GM19099 (cell line): ENCODE measurements around the gene HOXA3.

Experiments
- POLR2A ChIP-seq: IDR thresholded peaks from 3 replicates; pipeline ENCODE4 v1.6.1; 2011; ENCODE audit warnings: low read depth; ENCODE audit not compliant: insufficient read length; ENCODE audit errors: extremely low read depth

Gene HOXA3

GRCh38 chr7:27151931-27152815, at the start of gene HOXA3:
TSS of gene HOXA3 (minus strand) at chr7:27152583. CDS start at chr7:27110640, 41,943 bp downstream.
- TF ChIP-seq POLR2A: no peak

GRCh38 chr7:27201580-27202017, 49.2 kb upstream of the HOXA3 start:
- no peak for TF ChIP-seq POLR2A

DNA sequence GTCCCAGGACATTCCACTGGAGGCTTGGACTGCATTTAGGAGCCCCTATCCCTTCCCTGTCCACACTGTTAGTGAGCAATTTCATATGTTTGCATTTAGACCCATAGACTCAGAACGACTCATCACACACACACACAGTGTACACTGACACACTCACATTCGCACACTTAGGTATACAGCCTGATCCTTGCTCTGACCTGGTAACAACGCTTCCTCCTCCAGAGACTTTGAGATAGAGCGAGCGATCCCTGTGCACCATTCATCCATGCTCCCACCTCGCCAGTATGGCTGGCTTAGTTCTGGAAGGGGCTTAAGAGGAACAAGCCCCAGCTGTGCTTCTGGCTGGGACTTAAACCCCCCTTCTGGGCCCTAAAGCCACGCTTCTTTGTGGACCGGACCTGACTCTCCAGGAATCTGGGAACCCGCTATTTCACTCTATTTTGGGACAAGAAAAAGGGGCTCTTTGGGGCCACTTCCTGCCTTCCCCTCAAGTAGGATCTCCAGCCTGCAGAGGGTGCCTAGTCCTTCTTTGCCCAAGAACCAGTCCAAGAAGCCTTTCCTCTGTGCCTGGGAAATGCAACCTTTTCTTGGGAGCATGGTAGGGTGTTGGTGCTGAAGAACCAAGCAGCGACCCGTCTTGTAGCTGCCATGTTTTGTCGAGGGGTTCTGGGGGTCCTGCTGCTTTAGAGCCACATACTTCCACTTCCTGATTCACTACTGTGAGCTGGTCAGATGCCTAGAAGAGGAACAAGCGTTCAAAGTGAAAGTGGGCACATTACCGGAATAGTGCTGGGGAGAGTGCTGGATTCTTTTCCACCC, 48.6 kb upstream of the HOXA3 start:
- no peak for TF ChIP-seq POLR2A

DNA sequence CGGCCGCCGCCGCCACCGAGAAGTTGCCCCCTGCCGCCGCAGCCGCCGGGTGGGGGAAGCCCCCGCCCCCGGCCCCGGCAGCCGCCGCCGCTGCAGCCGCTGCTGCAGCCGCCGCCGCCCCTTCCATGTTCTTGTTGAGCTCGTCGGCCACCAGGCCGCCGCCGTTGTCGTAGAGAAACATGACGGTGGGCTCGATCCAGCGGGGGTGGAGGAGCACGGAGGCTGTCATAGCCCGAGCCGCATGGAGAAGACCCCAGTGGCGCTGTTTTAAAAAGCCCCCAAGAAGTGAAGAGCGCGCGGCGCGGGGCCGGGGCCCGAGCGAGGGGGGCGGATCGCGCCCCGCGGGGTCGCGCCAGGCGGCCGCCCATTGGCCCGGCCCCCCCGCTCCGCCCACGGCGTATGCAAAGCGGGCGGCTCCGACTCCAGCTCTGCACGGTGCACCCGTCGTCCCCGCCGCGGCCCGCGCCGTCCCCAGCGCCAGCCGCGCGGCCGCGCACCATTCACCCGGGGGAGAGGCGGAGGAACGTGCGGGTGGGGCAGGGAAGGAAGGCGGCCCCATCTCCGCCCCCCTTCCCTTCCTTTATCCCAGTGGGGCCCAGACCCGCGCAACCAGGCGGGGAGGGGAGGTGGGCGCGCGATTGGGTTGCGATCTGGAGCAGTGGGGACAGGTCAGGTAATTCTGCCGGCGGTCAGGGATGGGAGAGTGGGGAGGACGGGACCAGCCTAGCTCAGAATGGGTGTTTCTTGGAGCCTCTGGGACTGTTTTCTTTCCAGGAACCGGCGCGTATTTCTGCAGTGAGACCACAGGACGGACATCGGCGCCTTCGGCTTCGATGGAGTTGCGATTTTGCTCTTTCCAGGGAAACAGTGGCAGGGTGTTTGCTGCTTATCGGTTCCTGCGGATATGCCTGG, 47.7 kb upstream of the HOXA3 start, which contains the start of gene HOXA13:
HOXA13 (minus strand) TSS at position 243 of the 912 bp plus-strand sequence; CDS start at position 229, 14 bp downstream.
- TF ChIP-seq POLR2A: no peak

DNA sequence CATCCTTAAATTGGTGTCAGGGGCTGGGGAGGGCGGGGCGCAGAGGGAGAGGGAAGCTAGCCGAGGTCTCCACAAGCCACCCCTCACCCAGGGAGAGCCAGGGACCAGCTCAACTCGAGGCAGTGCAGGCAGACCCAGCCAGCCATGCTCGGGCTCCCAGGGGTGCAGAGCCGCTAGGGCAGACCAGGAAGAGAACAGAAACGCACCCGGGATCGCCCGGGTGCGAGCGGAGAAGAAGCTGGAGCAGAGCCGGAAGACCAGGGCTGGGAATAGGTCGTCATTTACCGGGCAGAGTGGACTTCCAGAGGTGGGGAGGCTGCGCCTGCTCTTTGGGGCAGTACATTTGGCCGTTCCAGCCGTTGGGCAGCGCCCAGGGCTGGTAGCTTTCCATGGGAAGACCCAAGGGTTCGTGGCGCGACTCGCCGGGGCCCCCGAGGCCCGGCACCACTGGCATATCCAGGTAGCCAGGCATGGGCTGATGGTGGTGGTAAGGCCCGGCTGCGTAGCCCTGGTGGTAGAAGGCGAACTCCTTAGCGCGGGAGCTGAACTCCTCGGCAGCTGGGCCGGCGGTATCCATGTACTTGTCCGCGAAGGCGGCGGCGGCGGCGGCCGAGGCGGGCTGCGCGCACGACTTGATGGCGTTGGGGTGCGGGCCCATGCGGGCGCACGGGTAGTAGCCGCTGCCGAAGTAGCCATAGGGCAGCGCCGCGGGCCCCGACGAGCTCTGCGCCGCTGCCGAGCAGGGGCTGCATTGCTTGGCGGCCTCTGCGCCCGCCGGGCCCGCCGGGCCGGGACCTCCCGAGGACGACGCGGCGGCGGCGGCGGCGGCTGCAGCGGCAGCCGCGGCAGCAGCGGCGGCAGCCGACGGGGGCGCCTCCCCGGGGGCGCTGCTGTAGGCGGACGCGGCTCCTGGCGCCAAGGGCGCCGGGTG, 46.8 kb upstream of the HOXA3 start:
- TF ChIP-seq POLR2A: no peak

DNA sequence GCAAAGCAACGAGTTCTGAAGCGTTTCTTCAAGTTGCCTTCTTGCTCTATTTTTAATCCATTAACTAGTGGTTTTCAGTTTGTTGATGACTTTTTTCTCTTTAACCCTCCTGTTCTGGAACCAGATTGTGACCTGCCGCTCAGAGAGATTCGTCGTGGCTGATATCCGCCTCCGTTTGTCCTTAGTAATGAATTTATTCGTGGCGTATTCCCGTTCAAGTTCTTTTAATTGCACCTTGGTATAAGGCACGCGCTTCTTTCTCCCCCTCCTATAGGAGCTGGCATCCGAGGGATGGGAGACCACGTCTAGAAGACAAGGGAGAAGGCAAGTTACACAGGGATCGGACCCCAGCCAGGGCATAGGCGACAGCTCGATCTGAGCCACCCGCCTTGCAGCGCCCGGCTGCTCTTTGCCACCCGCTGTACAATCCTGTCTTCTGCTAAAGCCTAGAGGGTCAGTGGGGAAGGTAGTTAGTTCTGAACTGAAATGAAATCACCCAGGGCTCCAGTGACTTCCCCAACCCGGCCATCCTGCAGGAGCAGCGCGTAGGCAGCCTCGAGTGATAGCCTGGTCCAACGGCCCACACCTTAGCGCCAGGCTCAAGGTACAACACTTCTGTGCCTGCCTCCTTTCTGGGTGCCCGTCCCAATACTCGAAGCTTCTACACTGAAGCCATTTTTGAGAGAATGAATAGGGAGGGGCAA, 45.9 kb upstream of the HOXA3 start:
- no peak for TF ChIP-seq POLR2A

- no peak for TF ChIP-seq POLR2A
Measured at GRCh38 chr7:27197137-27198042, 45.0 kb upstream of the HOXA3 start.

DNA sequence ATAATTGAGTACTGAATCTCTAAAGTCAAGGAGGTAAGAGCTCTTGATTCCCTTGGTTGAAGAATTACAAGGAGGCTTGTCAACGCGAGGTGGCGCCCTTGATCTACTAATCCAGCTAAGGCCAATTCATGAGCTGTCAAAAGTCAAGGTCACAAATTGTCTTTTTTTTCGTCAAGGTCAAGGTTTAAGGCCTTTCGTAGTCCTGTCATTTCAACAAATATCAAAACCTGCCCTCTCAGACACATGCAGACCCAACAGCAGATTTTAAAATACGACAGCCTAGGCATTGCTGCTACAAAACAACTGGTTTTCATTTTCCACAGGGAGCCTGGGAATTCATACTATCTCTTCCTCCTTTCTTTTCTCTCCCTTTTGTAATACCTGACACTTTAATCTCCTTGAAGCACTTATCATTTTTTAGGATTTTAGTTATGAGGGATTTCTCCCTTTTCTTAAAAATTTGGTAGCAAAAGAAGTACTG, 43.9 kb upstream of the HOXA3 start:
- no peak for TF ChIP-seq POLR2A

- no peak for TF ChIP-seq POLR2A
Measured at GRCh38 chr7:27194686-27195379, 42.5 kb upstream of the HOXA3 start.

- TF ChIP-seq POLR2A: no peak
Measured at GRCh38 chr7:27194002-27194352, 41.6 kb upstream of the HOXA3 start.

DNA sequence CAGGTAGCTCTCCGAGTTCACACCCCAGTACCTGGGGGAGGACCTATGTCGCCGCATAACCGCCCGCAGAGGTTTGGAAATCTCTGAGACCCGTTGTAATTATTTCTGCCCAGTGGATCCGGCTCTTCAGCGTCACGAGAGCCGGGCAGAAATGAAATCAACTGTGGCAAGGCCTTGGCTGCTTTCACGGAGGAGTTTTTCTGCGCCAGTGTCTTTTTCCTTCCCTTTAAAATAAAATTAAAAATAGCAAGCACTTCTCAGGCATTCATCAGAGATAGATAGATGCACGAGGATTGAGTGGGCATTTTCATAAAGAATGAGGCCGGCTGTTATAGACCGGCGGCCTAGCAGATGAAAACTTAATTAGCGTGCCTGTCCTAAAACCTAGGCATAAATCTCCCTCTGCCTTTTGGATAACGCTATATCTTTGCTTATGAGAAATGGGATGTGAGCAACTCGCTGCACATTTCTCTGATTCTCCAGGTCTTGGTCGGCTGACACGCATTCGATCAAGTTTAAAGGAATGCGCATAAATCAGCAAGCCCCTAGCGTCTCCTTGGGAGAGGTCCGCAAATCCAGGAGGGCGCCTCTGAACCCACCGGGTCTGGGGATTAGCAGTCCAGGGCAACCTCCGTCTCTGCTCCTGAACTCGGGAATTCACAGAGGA, 41.1 kb upstream of the HOXA3 start:
- no peak for TF ChIP-seq POLR2A
